Measurements from ENCODE around the gene WBP2. TPM values are rescaled to one million over a fixed set of nuclear protein-coding genes. Genes with fewer than 3 reads are reported as not detected.

The WBP2 gene
- total and polyA plus RNA-seq, 2 of the 8 experiments (the other 6 are each of a cell fraction or from before 2014, with no cell fraction given), result 48.2 to 71.2 TPM

DNA sequence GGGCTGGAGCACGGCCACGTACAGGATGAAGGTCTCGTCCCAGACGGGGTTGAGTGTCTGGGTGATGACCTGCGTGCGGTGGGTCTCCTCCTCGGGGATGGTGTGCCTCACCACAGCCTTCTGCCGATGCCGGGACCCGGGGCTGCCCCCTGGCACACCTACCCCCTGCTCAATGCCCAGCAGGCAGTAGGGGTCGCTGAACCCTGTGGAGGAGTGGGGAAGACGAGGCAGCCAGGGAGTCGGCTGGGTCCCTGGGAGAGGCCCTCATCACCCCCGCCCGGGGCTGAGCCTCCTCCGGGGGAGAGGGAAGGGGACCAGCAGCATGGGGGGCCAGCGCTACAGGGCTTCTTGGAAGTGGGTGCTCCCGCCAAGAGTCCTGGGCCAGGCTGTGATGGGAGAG, 12.7 kb downstream of the WBP2 start (continued):
- TF ChIP-seq, protein P1, sequence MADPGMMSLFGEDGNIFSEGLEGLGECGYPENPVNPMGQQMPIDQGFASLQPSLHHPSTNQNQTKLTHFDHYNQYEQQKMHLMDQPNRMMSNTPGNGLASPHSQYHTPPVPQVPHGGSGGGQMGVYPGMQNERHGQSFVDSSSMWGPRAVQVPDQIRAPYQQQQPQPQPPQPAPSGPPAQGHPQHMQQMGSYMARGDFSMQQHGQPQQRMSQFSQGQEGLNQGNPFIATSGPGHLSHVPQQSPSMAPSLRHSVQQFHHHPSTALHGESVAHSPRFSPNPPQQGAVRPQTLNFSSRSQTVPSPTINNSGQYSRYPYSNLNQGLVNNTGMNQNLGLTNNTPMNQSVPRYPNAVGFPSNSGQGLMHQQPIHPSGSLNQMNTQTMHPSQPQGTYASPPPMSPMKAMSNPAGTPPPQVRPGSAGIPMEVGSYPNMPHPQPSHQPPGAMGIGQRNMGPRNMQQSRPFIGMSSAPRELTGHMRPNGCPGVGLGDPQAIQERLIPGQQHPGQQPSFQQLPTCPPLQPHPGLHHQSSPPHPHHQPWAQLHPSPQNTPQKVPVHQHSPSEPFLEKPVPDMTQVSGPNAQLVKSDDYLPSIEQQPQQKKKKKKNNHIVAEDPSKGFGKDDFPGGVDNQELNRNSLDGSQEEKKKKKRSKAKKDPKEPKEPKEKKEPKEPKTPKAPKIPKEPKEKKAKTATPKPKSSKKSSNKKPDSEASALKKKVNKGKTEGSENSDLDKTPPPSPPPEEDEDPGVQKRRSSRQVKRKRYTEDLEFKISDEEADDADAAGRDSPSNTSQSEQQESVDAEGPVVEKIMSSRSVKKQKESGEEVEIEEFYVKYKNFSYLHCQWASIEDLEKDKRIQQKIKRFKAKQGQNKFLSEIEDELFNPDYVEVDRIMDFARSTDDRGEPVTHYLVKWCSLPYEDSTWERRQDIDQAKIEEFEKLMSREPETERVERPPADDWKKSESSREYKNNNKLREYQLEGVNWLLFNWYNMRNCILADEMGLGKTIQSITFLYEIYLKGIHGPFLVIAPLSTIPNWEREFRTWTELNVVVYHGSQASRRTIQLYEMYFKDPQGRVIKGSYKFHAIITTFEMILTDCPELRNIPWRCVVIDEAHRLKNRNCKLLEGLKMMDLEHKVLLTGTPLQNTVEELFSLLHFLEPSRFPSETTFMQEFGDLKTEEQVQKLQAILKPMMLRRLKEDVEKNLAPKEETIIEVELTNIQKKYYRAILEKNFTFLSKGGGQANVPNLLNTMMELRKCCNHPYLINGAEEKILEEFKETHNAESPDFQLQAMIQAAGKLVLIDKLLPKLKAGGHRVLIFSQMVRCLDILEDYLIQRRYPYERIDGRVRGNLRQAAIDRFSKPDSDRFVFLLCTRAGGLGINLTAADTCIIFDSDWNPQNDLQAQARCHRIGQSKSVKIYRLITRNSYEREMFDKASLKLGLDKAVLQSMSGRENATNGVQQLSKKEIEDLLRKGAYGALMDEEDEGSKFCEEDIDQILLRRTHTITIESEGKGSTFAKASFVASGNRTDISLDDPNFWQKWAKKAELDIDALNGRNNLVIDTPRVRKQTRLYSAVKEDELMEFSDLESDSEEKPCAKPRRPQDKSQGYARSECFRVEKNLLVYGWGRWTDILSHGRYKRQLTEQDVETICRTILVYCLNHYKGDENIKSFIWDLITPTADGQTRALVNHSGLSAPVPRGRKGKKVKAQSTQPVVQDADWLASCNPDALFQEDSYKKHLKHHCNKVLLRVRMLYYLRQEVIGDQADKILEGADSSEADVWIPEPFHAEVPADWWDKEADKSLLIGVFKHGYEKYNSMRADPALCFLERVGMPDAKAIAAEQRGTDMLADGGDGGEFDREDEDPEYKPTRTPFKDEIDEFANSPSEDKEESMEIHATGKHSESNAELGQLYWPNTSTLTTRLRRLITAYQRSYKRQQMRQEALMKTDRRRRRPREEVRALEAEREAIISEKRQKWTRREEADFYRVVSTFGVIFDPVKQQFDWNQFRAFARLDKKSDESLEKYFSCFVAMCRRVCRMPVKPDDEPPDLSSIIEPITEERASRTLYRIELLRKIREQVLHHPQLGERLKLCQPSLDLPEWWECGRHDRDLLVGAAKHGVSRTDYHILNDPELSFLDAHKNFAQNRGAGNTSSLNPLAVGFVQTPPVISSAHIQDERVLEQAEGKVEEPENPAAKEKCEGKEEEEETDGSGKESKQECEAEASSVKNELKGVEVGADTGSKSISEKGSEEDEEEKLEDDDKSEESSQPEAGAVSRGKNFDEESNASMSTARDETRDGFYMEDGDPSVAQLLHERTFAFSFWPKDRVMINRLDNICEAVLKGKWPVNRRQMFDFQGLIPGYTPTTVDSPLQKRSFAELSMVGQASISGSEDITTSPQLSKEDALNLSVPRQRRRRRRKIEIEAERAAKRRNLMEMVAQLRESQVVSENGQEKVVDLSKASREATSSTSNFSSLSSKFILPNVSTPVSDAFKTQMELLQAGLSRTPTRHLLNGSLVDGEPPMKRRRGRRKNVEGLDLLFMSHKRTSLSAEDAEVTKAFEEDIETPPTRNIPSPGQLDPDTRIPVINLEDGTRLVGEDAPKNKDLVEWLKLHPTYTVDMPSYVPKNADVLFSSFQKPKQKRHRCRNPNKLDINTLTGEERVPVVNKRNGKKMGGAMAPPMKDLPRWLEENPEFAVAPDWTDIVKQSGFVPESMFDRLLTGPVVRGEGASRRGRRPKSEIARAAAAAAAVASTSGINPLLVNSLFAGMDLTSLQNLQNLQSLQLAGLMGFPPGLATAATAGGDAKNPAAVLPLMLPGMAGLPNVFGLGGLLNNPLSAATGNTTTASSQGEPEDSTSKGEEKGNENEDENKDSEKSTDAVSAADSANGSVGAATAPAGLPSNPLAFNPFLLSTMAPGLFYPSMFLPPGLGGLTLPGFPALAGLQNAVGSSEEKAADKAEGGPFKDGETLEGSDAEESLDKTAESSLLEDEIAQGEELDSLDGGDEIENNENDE (IDR thresholded peaks at IDR 0.05; ENCODE audit: insufficient replicate concordance, low read length), result no peak
- TF ChIP-seq KDM1A (IDR thresholded peaks at IDR 0.05; ENCODE audit: borderline replicate concordance, low read length) (no peak), EP300 (IDR thresholded peaks at IDR 0.05; ENCODE audit: borderline replicate concordance in 1 of 2, low read depth in 2 of 2, low read length in 2 of 2) (no peak), JUN (IDR thresholded peaks at IDR 0.05; ENCODE audit: low read depth, low read length) (no peak), CHD2 (IDR thresholded peaks at IDR 0.05; ENCODE audit: low read length) (no peak), SUZ12 (IDR thresholded peaks at IDR 0.05; ENCODE audit: low read length) (no peak), GABPA (IDR thresholded peaks at IDR 0.05; ENCODE audit: borderline replicate concordance, insufficient read depth, low read length) (no peak), RBBP5 (IDR thresholded peaks at IDR 0.05; ENCODE audit: borderline replicate concordance, low read depth, low read length) (no peak), SRF (IDR thresholded peaks at IDR 0.05; ENCODE audit: low read depth, low read length) (no peak), CREB1 (IDR thresholded peaks at IDR 0.05) (no peak), NRF1 (IDR thresholded peaks at IDR 0.05; ENCODE audit: low read depth, low read length) (no peak), GTF2F1 (IDR thresholded peaks at IDR 0.05; ENCODE audit: borderline replicate concordance, low read depth, low read length) (no peak), TEAD4 (IDR thresholded peaks at IDR 0.05; ENCODE audit: low read depth, low read length) (no peak)
